OCI-LY1 (cell line): Measurements from ENCODE around the gene LIX1L.
A peak's percentile ranks its signal among the peaks of the same experiment; 100 is the strongest.

Experiments
- H2AFZ ChIP-seq: fragments of 200-600 bp; sonication (generic), shearing (Covaris generic); 2 replicates; pipeline ENCODE4 v1.6.0; 2014; ENCODE audit warnings: antibody characterized with exemption, mild to moderate bottlenecking, low read length
- H3F3A ChIP-seq: fragments of 200-600 bp; sonication (generic), shearing (Covaris generic); 2 replicates; pipeline ENCODE4 v1.6.0; 2014; ENCODE audit warnings: mild to moderate bottlenecking, antibody characterized with exemption, low read length, moderate library complexity; ENCODE audit not compliant: insufficient read depth
- H3K27ac ChIP-seq: fragments of 200-600 bp; sonication (generic); 2 replicates; pipeline ENCODE4 v1.5.1; 2014; ENCODE audit warnings: low read length, mixed run types, mild to moderate bottlenecking, low read depth; ENCODE audit not compliant: poor library complexity, severe bottlenecking
- H3K27me3 ChIP-seq: fragments of 200-600 bp; sonication (generic); 2 replicates; pipeline ENCODE4 v1.6.0; 2014; ENCODE audit warnings: antibody characterized with exemption, mild to moderate bottlenecking, low read length, moderate library complexity; ENCODE audit not compliant: insufficient read depth
- H3K36me3 ChIP-seq: fragments of 200-600 bp; sonication (generic); 2 replicates; pipeline ENCODE4 v1.6.1; 2014; ENCODE audit warnings: mild to moderate bottlenecking, antibody characterized with exemption, low read length, moderate library complexity, mixed read lengths; ENCODE audit not compliant: insufficient read depth
- H3K4me1 ChIP-seq: fragments of 200-600 bp; sonication (generic); 2 replicates; pipeline ENCODE4 v1.5.1; 2014; ENCODE audit warnings: mild to moderate bottlenecking, low read length, moderate library complexity; ENCODE audit not compliant: insufficient read depth, severe bottlenecking
- H3K4me2 ChIP-seq: fragments of 200-600 bp; sonication (generic), shearing (Covaris generic); 2 replicates; pipeline ENCODE4 v1.6.1; 2014; ENCODE audit warnings: low read length
- H3K4me3 ChIP-seq: fragments of 200-600 bp; sonication (generic); 2 replicates; pipeline ENCODE4 v1.5.1; 2014; ENCODE audit warnings: low read length, low read depth, mild to moderate bottlenecking, mixed read lengths; ENCODE audit not compliant: poor library complexity, severe bottlenecking
- H3K79me2 ChIP-seq: fragments of 200-600 bp; shearing (Covaris generic); 2 replicates; pipeline ENCODE4 v1.6.1; 2016; ENCODE audit warnings: mixed run types, low read length, mixed read lengths; ENCODE audit not compliant: insufficient read depth
- H3K9ac ChIP-seq: fragments of 200-600 bp; sonication (generic), shearing (Covaris generic); 2 replicates; pipeline ENCODE4 v1.6.1; 2014; ENCODE audit warnings: mild to moderate bottlenecking, low read length, mixed read lengths
- H3K9me2 ChIP-seq: fragments of 200-600 bp; sonication (generic), shearing (Covaris generic); 2 replicates; pipeline ENCODE4 v1.6.1; 2014; ENCODE audit warnings: low read depth, mild to moderate bottlenecking, low read length, mixed read lengths
- H3K9me3 ChIP-seq: fragments of 200-600 bp; shearing (Covaris generic); 2 replicates; pipeline ENCODE4 v1.6.1; 2014; ENCODE audit warnings: low read length, mixed read lengths
- H4K20me1 ChIP-seq: fragments of 200-600 bp; sonication (generic), shearing (Covaris generic); 2 replicates; pipeline ENCODE4 v1.6.0; 2016; ENCODE audit warnings: mild to moderate bottlenecking, low read length; ENCODE audit not compliant: insufficient read depth
- EZH2 ChIP-seq: fragments of 200-600 bp; sonication (generic), shearing (Covaris generic); IDR thresholded peaks from 2 replicates; pipeline ENCODE4 v1.8.0; 2017; ENCODE audit warnings: borderline replicate concordance, mixed run types, mild to moderate bottlenecking, antibody characterized with exemption, low read length, moderate library complexity, mixed read lengths
- TF ChIP-seq, protein P1 (sequence below): fragments of 200-600 bp; sonication (generic), shearing (Covaris generic); IDR thresholded peaks from 2 replicates; pipeline ENCODE4 v1.5.1; 2017; ENCODE audit warnings: mild to moderate bottlenecking, antibody characterized with exemption, low read length, moderate library complexity, mixed read lengths

The LIX1L gene

DNA sequence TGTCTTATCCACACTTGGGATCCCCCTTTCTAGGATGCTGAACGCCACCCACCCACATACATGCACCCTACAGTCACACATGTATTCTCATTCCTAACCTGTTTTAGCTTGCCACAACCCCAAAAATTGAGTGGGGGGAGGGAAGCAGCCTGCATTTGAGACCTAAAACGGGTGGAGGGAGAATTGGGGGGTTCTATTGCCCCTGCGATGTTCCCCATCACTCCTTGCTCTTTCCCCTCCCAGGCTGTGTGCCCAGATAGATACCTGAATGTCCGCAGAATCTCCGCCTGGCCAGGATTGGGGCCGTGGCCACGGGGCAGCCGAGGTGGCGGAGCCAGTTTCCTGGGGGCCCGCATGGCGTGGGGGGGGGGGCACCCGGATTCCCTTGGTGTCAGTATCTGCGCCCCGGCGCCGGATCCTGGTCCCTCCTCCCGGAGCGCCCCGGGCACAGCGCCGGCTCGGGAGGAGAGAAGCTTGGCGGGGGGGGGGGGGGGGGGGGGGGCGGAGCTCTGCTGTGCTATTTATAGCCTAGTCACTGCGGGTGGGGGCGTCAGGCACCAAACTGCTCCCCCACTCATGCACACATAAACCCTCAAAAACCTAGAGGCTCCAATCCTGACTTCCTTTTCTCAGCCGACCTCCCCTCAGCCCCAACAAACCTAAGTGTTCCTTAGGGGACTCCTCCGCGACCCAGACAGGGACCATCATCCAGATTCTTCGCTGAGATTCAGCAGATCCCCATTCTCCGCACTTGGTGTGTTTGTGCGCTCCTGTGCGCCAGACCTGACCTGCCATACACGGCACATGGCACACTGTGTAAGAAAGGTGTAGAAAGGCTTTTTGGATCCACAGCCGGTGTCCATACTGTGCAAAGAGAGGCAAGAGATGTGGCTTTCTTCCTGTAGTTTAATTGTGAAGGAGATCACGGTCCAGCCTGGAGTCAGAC lies 4.6 kb upstream of the LIX1L start:
- Histone ChIP-seq H3K27me3 (no peaks in the 10 kb centered on the region), H3F3A (0 out of 2 replicates have a peak, but pooled peaks cover 6% of the 10 kb centered on the region), H3K27ac (peak overlapping the region; percentile 80), H3K4me1 (peaks cover 62% of the 10 kb centered on the region), H3K4me3 (peak overlapping the region; percentile 71), H3K36me3 (peaks cover 4% of the 10 kb centered on the region), H3K4me2 (peak overlapping the region; percentile 75), H3K9ac (peak overlapping the region; percentile 78), H3K9me2 (no peaks in the 10 kb centered on the region), H4K20me1 (no peaks in the 10 kb centered on the region), H2AFZ (no peak overlapping the region), H3K9me3 (peaks cover 2% of the 10 kb centered on the region; the same call in 1 of the 2 replicates), H3K79me2 (no peaks in the 10 kb centered on the region; the same call in 1 of the 2 replicates)
- TF ChIP-seq, protein P1, sequence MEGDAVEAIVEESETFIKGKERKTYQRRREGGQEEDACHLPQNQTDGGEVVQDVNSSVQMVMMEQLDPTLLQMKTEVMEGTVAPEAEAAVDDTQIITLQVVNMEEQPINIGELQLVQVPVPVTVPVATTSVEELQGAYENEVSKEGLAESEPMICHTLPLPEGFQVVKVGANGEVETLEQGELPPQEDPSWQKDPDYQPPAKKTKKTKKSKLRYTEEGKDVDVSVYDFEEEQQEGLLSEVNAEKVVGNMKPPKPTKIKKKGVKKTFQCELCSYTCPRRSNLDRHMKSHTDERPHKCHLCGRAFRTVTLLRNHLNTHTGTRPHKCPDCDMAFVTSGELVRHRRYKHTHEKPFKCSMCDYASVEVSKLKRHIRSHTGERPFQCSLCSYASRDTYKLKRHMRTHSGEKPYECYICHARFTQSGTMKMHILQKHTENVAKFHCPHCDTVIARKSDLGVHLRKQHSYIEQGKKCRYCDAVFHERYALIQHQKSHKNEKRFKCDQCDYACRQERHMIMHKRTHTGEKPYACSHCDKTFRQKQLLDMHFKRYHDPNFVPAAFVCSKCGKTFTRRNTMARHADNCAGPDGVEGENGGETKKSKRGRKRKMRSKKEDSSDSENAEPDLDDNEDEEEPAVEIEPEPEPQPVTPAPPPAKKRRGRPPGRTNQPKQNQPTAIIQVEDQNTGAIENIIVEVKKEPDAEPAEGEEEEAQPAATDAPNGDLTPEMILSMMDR = no peak
- no peak for TF ChIP-seq EZH2

DNA sequence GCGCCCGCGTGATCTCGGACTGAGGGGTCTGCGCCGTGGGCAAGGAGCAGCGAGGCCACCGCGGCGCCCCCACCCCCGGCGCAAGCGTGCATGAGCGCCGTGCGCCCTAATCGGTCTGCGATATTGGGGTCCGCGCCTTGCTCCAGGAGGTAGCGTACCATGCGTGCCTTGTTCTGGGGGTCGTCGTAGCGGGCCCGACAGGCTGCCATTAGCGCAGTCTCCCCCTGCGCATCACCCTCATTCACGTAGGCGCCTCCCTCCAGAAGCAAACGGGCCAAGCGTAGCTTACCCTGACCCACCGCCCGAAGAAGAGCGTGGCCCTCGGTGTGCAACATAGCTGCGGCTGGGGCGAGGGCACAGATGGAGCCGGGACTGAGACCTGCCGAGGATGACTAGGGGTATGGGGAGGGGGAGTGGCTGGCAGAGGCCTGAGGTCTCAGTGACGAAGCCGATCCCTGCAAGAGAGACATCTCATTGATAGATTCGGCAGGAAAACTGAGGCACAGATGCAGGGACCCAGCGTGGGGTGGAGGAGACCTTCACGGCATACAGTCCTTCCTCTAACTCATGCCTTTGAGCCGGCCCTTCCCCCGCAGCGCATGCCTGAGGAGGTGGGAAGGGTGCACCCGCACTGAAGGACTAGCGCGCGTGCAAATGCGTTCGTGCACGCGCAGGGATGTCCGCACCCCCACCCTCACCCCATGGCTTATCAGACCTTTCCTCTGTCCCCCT lies 3.8 kb upstream of the LIX1L start:
- Histone ChIP-seq H3K27ac (peak overlapping the region; percentile 67), H3K4me2 (peak overlapping the region; percentile 75), H3K9ac (peak overlapping the region; percentile 74), H3K79me2 (no peaks in the 10 kb centered on the region), H3K36me3 (no peaks in the 10 kb centered on the region), H4K20me1 (no peaks in the 10 kb centered on the region), H3F3A (0 out of 2 replicates have a peak, but pooled peaks cover 6% of the 10 kb centered on the region), H3K9me2 (no peaks in the 10 kb centered on the region), H3K4me3 (peak overlapping the region; percentile 71), H3K4me1 (peaks cover 70% of the 10 kb centered on the region), H2AFZ (no peak overlapping the region), H3K27me3 (no peaks in the 10 kb centered on the region), H3K9me3 (no peaks in the 10 kb centered on the region)
- no peak for TF ChIP-seq EZH2
- TF ChIP-seq, protein P1 = no peak

DNA sequence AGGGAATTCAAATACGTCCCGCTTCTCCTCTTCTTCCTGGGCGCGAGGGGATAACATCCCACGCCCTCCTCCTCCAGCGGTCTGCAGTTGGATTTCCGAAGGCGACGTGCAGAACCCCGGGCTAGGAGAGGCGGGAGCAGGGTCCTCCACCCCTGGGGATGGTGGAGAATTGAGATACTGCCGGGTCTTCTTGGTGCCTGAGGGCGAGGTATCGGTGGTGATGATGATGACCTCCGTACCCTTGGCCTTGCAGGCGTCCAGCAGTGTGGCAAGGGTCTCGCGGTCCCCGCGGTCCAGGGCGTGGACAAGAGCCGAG lies 3.2 kb upstream of the LIX1L start:
- no peak for TF ChIP-seq EZH2
- TF ChIP-seq, protein P1 = no peak
- H3K36me3 ChIP-seq = no peaks in the 10 kb centered on the region
- peak overlapping the region; percentile 74 for H3K9ac ChIP-seq
- no peaks in the 10 kb centered on the region for H3K9me3 ChIP-seq
- H3K27ac ChIP-seq = peak overlapping the region; percentile 67
- H3K4me2 ChIP-seq = peak overlapping the region; percentile 75
- 0 out of 2 replicates have a peak, but pooled peaks cover 6% of the 10 kb centered on the region for H3F3A ChIP-seq
- H3K4me3 ChIP-seq = peak overlapping the region; percentile 71
- peaks cover 75% of the 10 kb centered on the region for H3K4me1 ChIP-seq
- no peak overlapping the region for H2AFZ ChIP-seq
- H3K9me2 ChIP-seq = no peaks in the 10 kb centered on the region
- H3K27me3 ChIP-seq = no peaks in the 10 kb centered on the region
- no peaks in the 10 kb centered on the region for H4K20me1 ChIP-seq
- no peaks in the 10 kb centered on the region for H3K79me2 ChIP-seq
